Prostate gland (tissue), 2 donors: ENCODE data around the gene PATE2.

ENCODE experiments used
- POLR2A ChIP-seq: fragments of 450-650 bp; IDR thresholded peaks from one replicate; pipeline ENCODE4 v1.6.1; 2016; ENCODE audit warnings: antibody characterized with exemption, mild to moderate bottlenecking
- POLR2AphosphoS5 ChIP-seq: sonication (generic); formaldehyde crosslinking; IDR thresholded peaks from one replicate; pipeline ENCODE4 v1.6.1; 2017; ENCODE audit warnings: antibody characterized with exemption
- TF ChIP-seq, protein P1 (sequence below), 4 experiments: fragments of 200-600 bp in 2 of 4; fragments of 450-650 bp in 2 of 4; sonication (generic) in 2 of 4; IDR thresholded peaks; 1 replicate in 3 of 4; 2 replicates in 1 of 4; pipeline ENCODE4 v1.5.1; 2016 to 2019; ENCODE audit warnings: antibody characterized with exemption in 4 of 4, mild to moderate bottlenecking in 2 of 4, moderate library complexity in 2 of 4

GRCh38 chr11:125743681-125744080 lies 34.9 kb downstream of the PATE2 start:
- TF ChIP-seq, protein P1, sequence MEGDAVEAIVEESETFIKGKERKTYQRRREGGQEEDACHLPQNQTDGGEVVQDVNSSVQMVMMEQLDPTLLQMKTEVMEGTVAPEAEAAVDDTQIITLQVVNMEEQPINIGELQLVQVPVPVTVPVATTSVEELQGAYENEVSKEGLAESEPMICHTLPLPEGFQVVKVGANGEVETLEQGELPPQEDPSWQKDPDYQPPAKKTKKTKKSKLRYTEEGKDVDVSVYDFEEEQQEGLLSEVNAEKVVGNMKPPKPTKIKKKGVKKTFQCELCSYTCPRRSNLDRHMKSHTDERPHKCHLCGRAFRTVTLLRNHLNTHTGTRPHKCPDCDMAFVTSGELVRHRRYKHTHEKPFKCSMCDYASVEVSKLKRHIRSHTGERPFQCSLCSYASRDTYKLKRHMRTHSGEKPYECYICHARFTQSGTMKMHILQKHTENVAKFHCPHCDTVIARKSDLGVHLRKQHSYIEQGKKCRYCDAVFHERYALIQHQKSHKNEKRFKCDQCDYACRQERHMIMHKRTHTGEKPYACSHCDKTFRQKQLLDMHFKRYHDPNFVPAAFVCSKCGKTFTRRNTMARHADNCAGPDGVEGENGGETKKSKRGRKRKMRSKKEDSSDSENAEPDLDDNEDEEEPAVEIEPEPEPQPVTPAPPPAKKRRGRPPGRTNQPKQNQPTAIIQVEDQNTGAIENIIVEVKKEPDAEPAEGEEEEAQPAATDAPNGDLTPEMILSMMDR (IDR thresholded peaks at IDR 0.05): no peak
- TF ChIP-seq POLR2A (no peak), POLR2AphosphoS5 (no peak)
